AG09319 (cell line): ENCODE measurements around the gene PCCA.
"Not testable (repeated sequence)": the region's sequence is repeated elsewhere in the genome, so short reads cannot be mapped to it uniquely, and the experiment has no call there.

Source experiments
- DNase-seq: peaks from one replicate; pipeline ENCODE4 v3.0.0-alpha.2; 2010; ENCODE audit warnings: low read depth; ENCODE audit errors: extremely low read depth
- TF ChIP-seq, protein P1 (sequence below): IDR thresholded peaks from 2 replicates; pipeline ENCODE4 v1.5.1; 2011; ENCODE audit warnings: low read depth, mild to moderate bottlenecking, inconsistent platforms, low read length, moderate library complexity

Gene PCCA

DNA sequence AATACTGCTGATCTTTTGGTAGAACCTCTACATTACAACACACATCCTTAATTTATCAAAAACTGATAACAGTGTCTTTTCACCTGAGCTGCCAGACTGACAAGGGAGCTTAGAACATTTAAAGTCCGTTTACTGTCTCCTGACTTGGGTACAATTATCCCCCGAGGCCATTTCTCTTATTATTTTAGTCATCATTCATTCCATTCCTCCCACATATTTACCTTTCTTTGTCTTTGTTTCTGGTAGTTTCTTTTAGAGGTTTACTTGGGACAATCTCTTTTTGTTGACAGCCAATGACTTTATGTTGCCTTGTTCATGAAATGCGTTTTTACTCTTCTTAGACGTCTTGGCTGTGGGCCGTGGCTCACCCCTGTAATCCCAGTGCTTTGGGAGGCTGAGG lies 186.9 kb downstream of the PCCA start:
- TF ChIP-seq, protein P1, sequence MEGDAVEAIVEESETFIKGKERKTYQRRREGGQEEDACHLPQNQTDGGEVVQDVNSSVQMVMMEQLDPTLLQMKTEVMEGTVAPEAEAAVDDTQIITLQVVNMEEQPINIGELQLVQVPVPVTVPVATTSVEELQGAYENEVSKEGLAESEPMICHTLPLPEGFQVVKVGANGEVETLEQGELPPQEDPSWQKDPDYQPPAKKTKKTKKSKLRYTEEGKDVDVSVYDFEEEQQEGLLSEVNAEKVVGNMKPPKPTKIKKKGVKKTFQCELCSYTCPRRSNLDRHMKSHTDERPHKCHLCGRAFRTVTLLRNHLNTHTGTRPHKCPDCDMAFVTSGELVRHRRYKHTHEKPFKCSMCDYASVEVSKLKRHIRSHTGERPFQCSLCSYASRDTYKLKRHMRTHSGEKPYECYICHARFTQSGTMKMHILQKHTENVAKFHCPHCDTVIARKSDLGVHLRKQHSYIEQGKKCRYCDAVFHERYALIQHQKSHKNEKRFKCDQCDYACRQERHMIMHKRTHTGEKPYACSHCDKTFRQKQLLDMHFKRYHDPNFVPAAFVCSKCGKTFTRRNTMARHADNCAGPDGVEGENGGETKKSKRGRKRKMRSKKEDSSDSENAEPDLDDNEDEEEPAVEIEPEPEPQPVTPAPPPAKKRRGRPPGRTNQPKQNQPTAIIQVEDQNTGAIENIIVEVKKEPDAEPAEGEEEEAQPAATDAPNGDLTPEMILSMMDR, result no peak
- DNase-seq, result no peak

DNA sequence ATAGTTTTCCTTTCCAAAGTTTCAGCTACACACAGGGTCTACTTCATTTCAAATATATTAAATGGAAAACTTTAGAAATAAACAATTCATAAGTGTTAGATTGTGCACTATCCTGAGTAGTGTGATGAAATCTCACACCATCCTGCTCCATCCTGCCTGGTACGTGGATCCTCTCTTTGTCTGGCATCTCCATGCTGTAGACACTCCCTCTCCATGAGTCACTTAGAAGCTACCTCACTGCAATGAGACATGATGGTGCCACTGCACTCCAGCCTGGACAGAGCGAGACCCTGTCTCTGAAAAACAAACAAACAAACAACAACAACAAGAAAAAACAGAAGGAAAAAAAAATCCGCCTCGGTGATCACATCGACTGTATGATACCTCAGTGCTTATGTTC lies 191.8 kb downstream of the PCCA start:
- TF ChIP-seq, protein P1, result no peak
- no peak for DNase-seq

DNA sequence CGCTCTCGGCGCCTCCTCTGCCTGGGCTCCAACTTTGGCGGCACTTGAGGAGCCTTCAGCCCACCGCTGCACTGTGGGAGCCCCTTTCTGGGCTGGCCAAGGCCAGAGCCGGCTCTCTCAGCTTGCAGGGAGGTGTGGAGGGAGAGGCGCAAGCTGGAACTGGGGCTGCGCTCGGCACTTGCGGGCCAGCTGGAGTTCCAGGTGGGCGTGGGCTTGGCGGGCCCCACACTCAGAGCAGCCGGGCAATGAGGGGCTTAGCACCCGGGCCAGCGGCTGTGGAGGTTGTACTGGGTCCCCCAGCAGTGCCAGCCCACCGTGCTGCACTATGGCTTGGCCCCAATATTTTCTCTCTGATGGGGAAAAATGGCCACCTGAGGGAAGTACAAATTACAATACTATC lies 193.4 kb downstream of the PCCA start:
- DNase-seq, result not testable (repeated sequence)

DNA sequence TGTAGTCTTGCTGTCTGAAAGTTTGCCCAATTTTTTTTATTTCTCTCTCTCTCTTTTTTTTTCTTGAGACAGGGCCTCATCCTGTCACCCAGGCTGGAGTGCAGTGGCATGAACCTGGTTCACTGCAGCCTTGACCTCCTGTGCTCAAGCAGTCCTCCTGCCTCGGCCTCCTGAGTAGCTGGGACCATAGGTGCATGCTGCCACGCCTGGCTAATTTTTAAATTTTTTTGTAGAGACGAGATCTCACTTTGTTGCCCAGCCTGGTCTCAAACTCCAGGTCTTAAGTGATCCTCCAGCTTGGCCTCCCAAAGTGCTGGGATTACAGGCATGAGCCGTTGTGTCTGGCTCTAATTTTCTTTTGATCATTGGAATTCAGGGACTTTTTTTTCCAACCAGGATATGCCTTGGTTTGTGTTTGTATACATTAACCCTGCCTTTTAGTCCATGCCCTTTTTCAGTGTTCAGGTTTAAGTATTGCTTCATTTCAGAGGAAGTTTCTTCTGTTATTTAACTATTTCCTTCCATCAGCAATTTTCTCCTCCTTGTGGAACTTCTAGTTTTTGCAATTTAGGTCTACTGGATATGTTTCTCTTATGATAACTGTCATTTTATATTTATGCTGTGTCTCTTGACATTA lies 201.4 kb downstream of the PCCA start:
- TF ChIP-seq, protein P1, result no peak
- DNase-seq, result no peak

DNA sequence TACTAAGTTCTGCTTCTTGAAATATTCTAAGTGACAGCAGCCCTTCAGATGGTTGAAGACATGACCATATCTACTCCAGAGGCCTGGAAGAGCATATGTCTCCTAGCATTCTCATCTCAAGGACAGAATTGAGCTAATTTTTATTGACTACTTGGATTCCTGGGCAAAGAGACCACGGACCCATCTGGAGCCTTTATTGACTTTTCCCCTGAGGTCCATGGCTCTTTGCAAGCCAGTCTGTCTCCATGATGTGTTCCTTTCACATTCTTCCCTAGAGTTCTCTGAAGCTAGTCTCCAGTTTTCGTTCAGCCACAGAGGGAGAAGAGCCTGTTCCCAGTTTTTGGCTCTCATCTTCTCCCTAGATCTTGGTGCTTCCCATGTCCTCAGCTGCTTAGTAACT lies 202.7 kb downstream of the PCCA start:
- no peak for DNase-seq
- TF ChIP-seq, protein P1, result no peak

DNA sequence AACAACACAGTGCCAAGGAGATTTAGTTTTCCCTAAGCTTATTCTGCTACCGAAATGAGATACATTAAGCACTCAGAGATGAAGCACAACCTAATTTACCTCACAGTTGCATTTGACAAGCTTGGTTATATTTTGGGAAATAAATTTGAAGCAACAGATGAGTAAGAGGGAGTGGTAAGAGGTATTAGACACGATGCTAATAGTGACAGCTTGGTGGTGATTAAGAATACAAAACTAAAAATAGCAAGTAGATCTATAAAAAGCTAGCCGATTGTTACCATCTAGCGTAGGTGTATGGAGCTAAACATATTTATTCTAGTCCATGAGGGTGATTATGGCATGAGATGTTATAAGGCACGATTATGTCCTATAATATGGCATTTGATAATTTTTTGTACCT lies 208.5 kb downstream of the PCCA start:
- TF ChIP-seq, protein P1, result no peak
- no peak for DNase-seq

DNA sequence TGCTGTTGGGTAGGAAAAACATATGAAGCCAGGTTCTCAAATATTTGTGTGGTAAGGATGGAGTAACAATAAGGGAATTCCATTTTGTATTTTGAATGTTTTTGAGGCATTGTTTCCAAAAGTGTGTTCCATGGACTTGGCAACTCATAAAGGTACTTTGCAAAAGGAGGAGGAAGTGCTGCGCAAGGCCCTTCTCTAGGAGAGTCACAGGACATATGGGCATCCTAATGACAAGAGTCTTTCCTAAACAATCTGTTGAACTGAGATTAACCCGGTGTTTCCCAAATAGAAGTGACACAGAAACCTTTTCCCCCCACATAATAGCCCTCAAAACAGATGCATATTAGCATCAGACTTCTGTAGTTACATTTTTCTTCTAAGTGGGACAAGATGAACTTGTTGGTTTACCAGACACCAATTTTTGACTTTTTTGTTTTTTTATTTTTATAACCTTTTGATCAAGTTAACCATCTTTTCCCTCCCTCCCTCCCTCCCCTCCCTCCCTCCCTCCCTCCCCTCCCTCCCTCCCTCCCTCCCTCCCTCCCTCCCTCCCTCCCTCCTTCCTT lies 209.3 kb downstream of the PCCA start:
- TF ChIP-seq, protein P1, result no peak
- DNase-seq, result no peak

DNA sequence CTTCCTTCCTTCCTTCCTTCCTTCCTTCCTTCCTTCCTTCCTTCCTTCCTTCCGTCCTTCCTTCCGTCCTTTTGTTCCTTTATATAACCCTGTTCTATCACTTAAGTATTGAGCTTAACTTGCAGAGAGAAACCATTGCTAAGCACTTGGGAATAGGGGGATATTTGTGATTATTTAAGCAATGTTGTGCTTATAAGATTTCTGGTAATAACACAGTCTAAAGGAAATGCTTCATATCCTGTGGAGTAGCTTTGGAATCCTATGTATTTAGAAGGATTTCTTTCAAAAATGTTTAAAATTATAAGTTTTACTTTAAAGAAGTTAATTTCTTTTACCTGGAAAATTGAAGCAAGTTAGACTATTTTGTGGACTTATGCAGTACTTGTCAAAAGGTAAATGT lies 209.8 kb downstream of the PCCA start:
- DNase-seq, result no peak
- TF ChIP-seq, protein P1, result no peak
